ENCODE results near the gene CARD10. TPM values are rescaled to one million over a fixed set of nuclear protein-coding genes. Genes with fewer than 3 reads are reported as not detected.

Gene CARD10
- total and polyA plus RNA-seq, 8 donors: 10.3 to 19.7 (median 15.4) TPM

- Histone ChIP-seq H3K27me3 (peaks cover 0 to 73% of the 10 kb centered on the region in 2 donors), H3K4me3 (peak within 1 kb of the TSS; percentile 66 to 81), H3K4me1 (peaks cover 33 to 77% of the 10 kb centered on the region in 2 donors), H3K9me3 (no peaks in the 10 kb centered on the region), H3K36me3 (no peaks in the 10 kb centered on the region), H3K27ac (peak within 1 kb of the TSS; percentile 90 to 98)
- TF ChIP-seq, protein P1, sequence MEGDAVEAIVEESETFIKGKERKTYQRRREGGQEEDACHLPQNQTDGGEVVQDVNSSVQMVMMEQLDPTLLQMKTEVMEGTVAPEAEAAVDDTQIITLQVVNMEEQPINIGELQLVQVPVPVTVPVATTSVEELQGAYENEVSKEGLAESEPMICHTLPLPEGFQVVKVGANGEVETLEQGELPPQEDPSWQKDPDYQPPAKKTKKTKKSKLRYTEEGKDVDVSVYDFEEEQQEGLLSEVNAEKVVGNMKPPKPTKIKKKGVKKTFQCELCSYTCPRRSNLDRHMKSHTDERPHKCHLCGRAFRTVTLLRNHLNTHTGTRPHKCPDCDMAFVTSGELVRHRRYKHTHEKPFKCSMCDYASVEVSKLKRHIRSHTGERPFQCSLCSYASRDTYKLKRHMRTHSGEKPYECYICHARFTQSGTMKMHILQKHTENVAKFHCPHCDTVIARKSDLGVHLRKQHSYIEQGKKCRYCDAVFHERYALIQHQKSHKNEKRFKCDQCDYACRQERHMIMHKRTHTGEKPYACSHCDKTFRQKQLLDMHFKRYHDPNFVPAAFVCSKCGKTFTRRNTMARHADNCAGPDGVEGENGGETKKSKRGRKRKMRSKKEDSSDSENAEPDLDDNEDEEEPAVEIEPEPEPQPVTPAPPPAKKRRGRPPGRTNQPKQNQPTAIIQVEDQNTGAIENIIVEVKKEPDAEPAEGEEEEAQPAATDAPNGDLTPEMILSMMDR (IDR thresholded peaks at IDR 0.05): no peak
- peak; percentile 57 for ATAC-seq
- intact Hi-C loops (cut with DNase I): no loop called here
- peak; percentile 59 to 86 (median 69) for DNase-seq
These were observed 40.8 kb upstream of the CARD10 start, which contains the start of gene CDC42EP1 for GRCh38 chr22:37559901-37560607. CDC42EP1 (plus strand) TSS chr22:37560480; CDS start chr22:37566350, 5,870 bp downstream.

GRCh38 chr22:37559521-37559900, 40.3 kb upstream of the CARD10 start:
- Histone ChIP-seq H3K36me3 (no peaks in the 10 kb centered on the region), H3K27ac (peak overlapping the region; percentile 90 to 98), H3K4me1 (peaks cover 32 to 71% of the 10 kb centered on the region in 2 donors), H3K27me3 (peaks cover 0 to 73% of the 10 kb centered on the region in 2 donors), H3K4me3 (peak overlapping the region in 1 of 2 donors; percentile 66), H3K9me3 (no peaks in the 10 kb centered on the region)
- TF ChIP-seq, protein P1 (IDR thresholded peaks at IDR 0.05): no peak
- DNase-seq: no peak
- no peak for ATAC-seq
- intact Hi-C loops (cut with DNase I): no loop called here

DNA sequence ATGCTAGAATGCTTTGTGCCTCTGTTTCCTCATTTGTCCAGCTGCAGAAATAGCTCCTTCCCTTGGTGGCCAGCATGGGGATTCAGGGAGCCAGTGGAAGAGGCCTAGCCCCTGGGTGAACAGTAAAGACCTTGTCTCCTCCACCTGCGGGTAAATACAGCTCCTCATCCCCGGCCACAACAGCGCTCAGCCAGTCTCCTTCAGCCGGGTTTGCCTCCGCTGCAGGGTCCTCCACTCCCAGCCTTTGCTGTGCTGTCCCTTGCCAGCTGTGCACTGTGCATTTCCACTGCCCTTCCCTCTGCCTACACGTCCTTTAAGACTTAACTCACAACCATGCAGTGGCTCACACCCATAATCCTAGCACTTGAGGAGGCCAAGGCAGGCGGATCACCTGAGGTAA, 39.6 kb upstream of the CARD10 start:
- TF ChIP-seq, protein P1 (IDR thresholded peaks at IDR 0.05): no peak

GRCh38 chr22:37557321-37558001, 38.2 kb upstream of the CARD10 start:
- Histone ChIP-seq H3K9me3 (no peaks in the 10 kb centered on the region), H3K4me3 (no peak overlapping the region), H3K36me3 (no peaks in the 10 kb centered on the region), H3K27me3 (peaks cover 0 to 63% of the 10 kb centered on the region in 2 donors), H3K4me1 (peaks cover 12 to 51% of the 10 kb centered on the region in 2 donors), H3K27ac (peak overlapping the region; percentile 19 to 33)
- DNase-seq (no peak), ATAC-seq (peak; percentile 17)
- TF ChIP-seq, protein P1 (IDR thresholded peaks at IDR 0.05): no peak
- intact Hi-C loops (cut with DNase I): no loop called here

More for the DNA sequence above, 39.6 kb upstream of the CARD10 start:
- Histone ChIP-seq H3K36me3 (no peaks in the 10 kb centered on the region), H3K4me1 (peaks cover 25 to 64% of the 10 kb centered on the region in 2 donors), H3K9me3 (no peaks in the 10 kb centered on the region), H3K4me3 (no peak overlapping the region), H3K27ac (peak overlapping the region in 1 of 2 donors; percentile 3), H3K27me3 (peaks cover 0 to 73% of the 10 kb centered on the region in 2 donors)
- ATAC-seq (no peak), DNase-seq (no peak)
- intact Hi-C loops (cut with DNase I): no loop called here

DNA sequence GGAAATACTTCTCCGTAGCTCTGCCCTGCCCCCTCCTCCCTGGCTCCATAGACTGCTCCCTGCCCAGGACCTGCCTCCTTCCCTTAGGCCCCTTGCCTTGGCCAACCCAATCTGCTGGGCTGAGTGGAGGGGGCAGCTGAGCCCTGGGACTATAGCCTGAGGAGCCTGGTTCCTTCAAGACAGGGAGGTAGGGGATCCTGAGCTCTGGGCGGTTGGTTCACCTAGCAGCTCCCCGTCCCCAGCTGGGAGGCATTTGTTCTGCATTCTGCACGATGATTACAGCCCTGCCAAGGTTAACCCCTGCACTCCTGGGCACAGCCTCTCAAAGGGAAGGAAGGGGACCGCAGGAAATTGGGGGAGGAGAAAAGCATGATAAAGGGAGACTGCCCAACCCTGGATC, 37.5 kb upstream of the CARD10 start:
- intact Hi-C loops (cut with DNase I): no loop called here
- peaks cover 0 to 55% of the 10 kb centered on the region in 2 donors for H3K27me3 ChIP-seq
- peaks cover 5 to 51% of the 10 kb centered on the region in 2 donors for H3K4me1 ChIP-seq
- no peak overlapping the region for H3K4me3 ChIP-seq
- ATAC-seq (no peak), DNase-seq (no peak)
- TF ChIP-seq, protein P1 (IDR thresholded peaks at IDR 0.05): no peak
- peak overlapping the region in 1 of 2 donors; percentile 33 for H3K27ac ChIP-seq
- no peaks in the 10 kb centered on the region for H3K36me3 ChIP-seq
- H3K9me3 ChIP-seq: no peaks in the 10 kb centered on the region
